OCI-LY7 (cell line): ENCODE data around the gene OR12D1. TPM values are rescaled to one million over a fixed set of nuclear protein-coding genes. Genes with fewer than 3 reads are reported as not detected.

Experiments used
- BruUV-seq: library from RNA; stranded (reverse); fragments of 400-500 nt; replicated peaks from 2 replicates; lab custom pipeline; 2021; lab: Mats Ljungman, UMichigan
- CTCF ChIA-PET: fragments of 300-600 bp; sonication (Branson Sonifier 250); formaldehyde crosslinking; loops from one replicate; lab custom pipeline; 2022; ENCODE audit warnings: antibody characterized with exemption; ENCODE audit not compliant: unreplicated experiment; lab: Charles Lee
- POLR2A ChIA-PET: fragments of 300-600 bp; sonication (Branson Sonifier 250); formaldehyde crosslinking; loops from one replicate; lab custom pipeline; 2022; ENCODE audit warnings: antibody characterized with exemption; lab: Charles Lee
- DNase-seq: peaks from one replicate; pipeline ENCODE4 v3.0.0-alpha.2; 2015; ENCODE audit warnings: low spot score
- H2AFZ ChIP-seq: fragments of 200-600 bp; sonication (generic), shearing (Covaris generic); 2 replicates; pipeline ENCODE4 v1.6.1; 2014; ENCODE audit warnings: mild to moderate bottlenecking, antibody characterized with exemption, low read length, moderate library complexity
- H3K27ac ChIP-seq: fragments of 200-600 bp; sonication (generic); 2 replicates; pipeline ENCODE4 v1.5.1; 2014; ENCODE audit warnings: mixed run types, low read depth, mild to moderate bottlenecking, moderate library complexity, low read length, inconsistent platforms; ENCODE audit not compliant: poor library complexity, severe bottlenecking
- H3K36me3 ChIP-seq: fragments of 200-600 bp; sonication (generic); 2 replicates; pipeline ENCODE4 v1.6.1; 2014; ENCODE audit warnings: mild to moderate bottlenecking, antibody characterized with exemption, low read length, moderate library complexity, mixed read lengths; ENCODE audit not compliant: insufficient read depth
- H3K4me1 ChIP-seq: fragments of 200-600 bp; sonication (generic); 2 replicates; pipeline ENCODE4 v1.5.1; 2014; ENCODE audit warnings: mild to moderate bottlenecking, low read length; ENCODE audit not compliant: insufficient read depth, poor library complexity, severe bottlenecking
- H3K4me2 ChIP-seq: fragments of 200-600 bp; sonication (generic); 2 replicates; pipeline ENCODE4 v1.6.1; 2014; ENCODE audit warnings: mild to moderate bottlenecking, low read length
- H3K4me3 ChIP-seq: fragments of 200-600 bp; sonication (generic); 2 replicates; pipeline ENCODE4 v1.5.1; 2014; ENCODE audit warnings: mild to moderate bottlenecking, low read depth, low read length; ENCODE audit not compliant: poor library complexity, severe bottlenecking
- H3K79me2 ChIP-seq: fragments of 200-600 bp; sonication (generic); 2 replicates; pipeline ENCODE4 v1.6.1; 2016; ENCODE audit warnings: low read depth, mild to moderate bottlenecking, low read length, moderate library complexity, mixed read lengths; ENCODE audit not compliant: insufficient read depth
- H3K9me2 ChIP-seq: fragments of 200-600 bp; sonication (generic); 2 replicates; pipeline ENCODE4 v1.6.1; 2016; ENCODE audit warnings: mild to moderate bottlenecking, low read length, mixed read lengths; ENCODE audit not compliant: insufficient read depth
- H3K9me3 ChIP-seq: fragments of 200-600 bp; sonication (generic); 2 replicates; pipeline ENCODE4 v1.6.1; 2014; ENCODE audit warnings: mild to moderate bottlenecking, mixed run types, low read length, mixed read lengths
- H4K20me1 ChIP-seq: fragments of 200-600 bp; sonication (generic); 2 replicates; pipeline ENCODE4 v1.6.1; 2014; ENCODE audit warnings: mild to moderate bottlenecking, antibody characterized with exemption, low read length, moderate library complexity, mixed read lengths; ENCODE audit not compliant: insufficient read depth
- CTCF ChIP-seq: fragments of 200-600 bp; sonication (generic); conservative IDR thresholded peaks from 2 replicates; pipeline ENCODE4 v1.5.1; 2014; ENCODE audit warnings: mild to moderate bottlenecking, antibody characterized with exemption, low read length, moderate library complexity, mixed read lengths
- EZH2phosphoT487 ChIP-seq: fragments of 200-600 bp; sonication (generic); IDR thresholded peaks from 2 replicates; pipeline ENCODE4 v1.6.1; 2018; ENCODE audit warnings: low read depth, borderline replicate concordance, mild to moderate bottlenecking, mixed run types, antibody characterized with exemption, low read length, moderate library complexity, mixed read lengths
- intact Hi-C: fragments of 100-400 bp; cut with micrococcal nuclease; formaldehyde crosslinking; loops from one replicate; pipeline ENCODE4 v1.10.0; 2022; ENCODE audit not compliant: unreplicated experiment
- total RNA-seq, 2 experiments: library from RNA; depleted of rRNA in 1 of 2; stranded (reverse); fragments of >200 nt in 1 of 2; shearing (Covaris generic) in 1 of 2; gene quantifications; 2 replicates each; pipeline ENCODE4 v1.2.3, GENCODE V29; 2014 to 2022

Gene OR12D1
- total RNA-seq, 2 experiments from 2014 or later = not detected

- ChIA-PET POLR2A (no interaction called here), CTCF (no interaction called here)
- H4K20me1 ChIP-seq = no peaks in the 10 kb centered on the region
- no peak overlapping the region for H2AFZ ChIP-seq
- no peaks in the 10 kb centered on the region for H3K36me3 ChIP-seq
- no peak overlapping the region for H3K4me3 ChIP-seq
- H3K79me2 ChIP-seq = no peaks in the 10 kb centered on the region
- intact Hi-C loops = no loop called here
- no peak overlapping the region for H3K4me2 ChIP-seq
- H3K27ac ChIP-seq = no peak overlapping the region
- no peak for TF ChIP-seq CTCF
- H3K4me1 ChIP-seq = no peaks in the 10 kb centered on the region
- H3K9me3 ChIP-seq = no peaks in the 10 kb centered on the region
- no peaks in the 10 kb centered on the region for H3K9me2 ChIP-seq
- no peak for DNase-seq
- no TSS peak for BruUV-seq
Observed at GRCh38 chr6:29451471-29452193, 36.9 kb downstream of the OR12D1 start.

- no peak within 1 kb of the TSS for H3K4me2 ChIP-seq
- H4K20me1 ChIP-seq = no peaks in the 10 kb centered on the region
- intact Hi-C loops = no loop called here
- no peak within 1 kb of the TSS for H3K27ac ChIP-seq
- TF ChIP-seq EZH2phosphoT487 (no peak), CTCF (no peak)
- no peak within 1 kb of the TSS for H3K4me3 ChIP-seq
- ChIA-PET POLR2A (no interaction called here), CTCF (no interaction called here)
- no peaks in the 10 kb centered on the region for H3K9me3 ChIP-seq
- H3K9me2 ChIP-seq = no peaks in the 10 kb centered on the region
- H3K36me3 ChIP-seq = no peaks in the 10 kb centered on the region
- H2AFZ ChIP-seq = no peak within 1 kb of the TSS
- H3K79me2 ChIP-seq = no peaks in the 10 kb centered on the region
- no peak for DNase-seq
- BruUV-seq = no TSS peak
- H3K4me1 ChIP-seq = no peaks in the 10 kb centered on the region
Observed at GRCh38 chr6:29456971-29457370, 42.2 kb downstream of the OR12D1 start, which contains the start of the genes OR11A1 and OR2H1. OR11A1 (minus strand) TSS chr6:29457071; CDS start chr6:29427641, 29,430 bp downstream. OR2H1 (plus strand) TSS chr6:29457155; CDS start chr6:29461770, 4,615 bp downstream.
